ENCODE measurements around the gene TTC22. TPM values are rescaled to one million over a fixed set of nuclear protein-coding genes. Genes with fewer than 3 reads are reported as not detected.

The TTC22 gene
- total and polyA plus RNA-seq, 3 experiments from 2014 or later = 2.8 to 5.6 (median 2.9) TPM

Other genes with a start within 250 kb of the TTC22 start
- gene FAM151A, start 177.8 kb downstream of the TTC22 start, total RNA-seq = not detected
- gene FAM151A, start 177.8 kb downstream of the TTC22 start, polyA plus RNA-seq = not detected
- not detected for gene MROH7, start 159.5 kb downstream of the TTC22 start, total RNA-seq
- not detected for gene MROH7, start 159.5 kb downstream of the TTC22 start, polyA plus RNA-seq
- gene TTC4, start 85.5 kb downstream of the TTC22 start, total RNA-seq = 10 to 100 TPM; 47.0 to 47.5 TPM
- gene TTC4, start 85.5 kb downstream of the TTC22 start, polyA plus RNA-seq = 23.8 TPM
- 1 to 10 TPM; 7.9 to 8.2 TPM for gene PARS2, start 36.8 kb downstream of the TTC22 start, total RNA-seq
- gene PARS2, start 36.8 kb downstream of the TTC22 start, polyA plus RNA-seq = 3.2 TPM
- 10 to 100 TPM; 54.6 to 59.8 TPM for gene DHCR24, start 85.9 kb upstream of the TTC22 start, total RNA-seq
- 2.6 TPM for gene DHCR24, start 85.9 kb upstream of the TTC22 start, polyA plus RNA-seq
- gene TMEM61, start 179.3 kb upstream of the TTC22 start, total RNA-seq = not detected
- not detected for gene TMEM61, start 179.3 kb upstream of the TTC22 start, polyA plus RNA-seq
- not detected for gene BSND, start 197.6 kb upstream of the TTC22 start, total RNA-seq
- gene BSND, start 197.6 kb upstream of the TTC22 start, polyA plus RNA-seq = not detected
- not detected for gene PCSK9, start 238.2 kb upstream of the TTC22 start, total RNA-seq
- gene PCSK9, start 238.2 kb upstream of the TTC22 start, polyA plus RNA-seq = not detected